Measurements from ENCODE around the gene NME8.

The NME8 gene

DNA sequence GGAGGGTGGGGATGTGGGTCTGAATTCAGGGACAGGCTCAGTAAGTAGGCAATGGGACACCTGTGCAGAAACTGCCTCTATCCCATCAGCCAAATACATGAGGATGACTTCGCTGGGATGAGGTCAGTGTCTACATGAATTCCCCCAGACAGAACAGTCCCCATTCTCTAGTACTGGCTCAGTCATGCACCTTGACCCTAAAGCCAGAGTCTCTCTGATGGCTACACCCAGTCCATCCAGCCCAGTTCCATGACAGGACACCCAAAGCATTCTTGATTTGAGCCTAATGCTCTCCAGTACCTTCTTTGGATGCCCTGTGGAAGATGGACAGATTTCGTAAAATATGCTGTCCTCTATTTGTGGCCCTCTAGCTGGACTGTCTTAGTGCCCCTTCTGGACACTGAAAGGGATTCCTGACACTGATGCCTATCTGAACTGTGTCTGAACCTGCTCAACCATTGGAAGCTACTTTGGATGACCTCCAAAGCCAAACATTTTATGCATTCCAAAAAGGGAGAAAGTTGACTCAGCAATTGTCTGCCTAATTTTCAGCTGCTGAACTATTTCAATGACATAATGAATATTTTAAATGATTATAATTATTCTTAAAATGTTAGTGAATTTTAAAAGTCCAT is 53.6 kb downstream of the NME8 start:
- no peak for DNase-seq

DNA sequence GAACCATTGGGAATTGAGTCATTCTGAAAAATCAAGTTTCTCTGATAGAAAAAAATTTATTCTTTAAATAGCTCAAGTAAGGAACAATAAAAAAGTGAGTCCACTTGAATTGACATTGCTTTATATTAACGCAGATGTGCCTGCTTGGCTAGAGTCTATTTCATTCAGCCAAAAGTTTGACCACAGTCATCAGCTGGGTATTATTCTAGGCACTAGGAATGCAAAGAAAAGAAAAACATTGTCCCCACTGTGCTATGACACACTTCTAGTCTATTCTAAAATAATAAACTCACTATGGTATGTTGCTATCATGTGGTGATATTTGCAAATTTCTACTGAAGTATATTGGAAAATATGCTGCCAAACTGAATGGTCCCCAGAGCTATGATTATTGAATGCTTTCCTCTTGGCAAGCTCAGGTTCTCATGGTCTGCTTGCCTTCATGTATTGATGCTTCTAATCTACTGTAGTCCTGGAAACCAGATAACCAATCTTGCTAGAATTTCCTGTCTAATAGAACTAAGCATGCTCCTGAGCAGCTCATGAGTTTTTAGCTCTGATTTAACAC is 59.9 kb downstream of the NME8 start:
- no peak for DNase-seq

DNA sequence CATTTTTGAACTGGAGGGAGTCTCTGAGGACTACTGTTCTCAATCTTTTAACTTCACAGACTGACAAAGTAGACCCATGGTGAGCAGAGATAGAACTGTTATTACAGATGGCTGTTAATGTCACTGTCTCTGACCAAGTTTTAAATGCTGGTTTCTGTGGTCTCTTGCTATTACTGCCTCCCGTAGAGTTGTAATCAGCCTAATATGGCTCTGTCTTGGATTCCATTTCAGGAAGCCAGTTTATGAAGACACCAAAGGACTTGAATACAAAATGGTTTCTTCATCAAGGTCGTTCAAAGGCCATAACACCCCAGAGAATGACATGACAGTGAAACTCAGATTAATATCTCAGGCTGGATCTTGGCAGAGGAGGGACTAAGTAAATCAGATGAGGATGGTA is 64.4 kb downstream of the NME8 start:
- DNase-seq: no peak

DNA sequence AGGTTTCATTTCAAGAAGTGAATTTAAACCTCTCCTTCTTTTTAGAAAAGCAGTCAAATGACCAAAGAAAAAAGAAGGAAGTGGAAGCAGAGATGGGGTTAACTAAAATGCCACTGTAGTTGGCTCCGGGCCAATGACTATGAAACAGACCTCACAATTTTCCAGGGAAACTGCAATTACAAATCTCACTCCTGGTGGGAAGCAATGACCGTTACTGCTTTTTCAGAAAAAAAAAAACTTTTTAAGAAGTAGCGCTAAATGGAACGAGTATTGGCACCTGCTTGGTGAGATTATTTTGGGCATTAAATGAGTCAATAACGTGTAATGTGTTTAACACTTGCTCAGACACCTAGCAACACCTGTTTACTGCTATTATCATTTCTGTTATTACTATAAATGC is 67.0 kb downstream of the NME8 start:
- DNase-seq: no peak

DNA sequence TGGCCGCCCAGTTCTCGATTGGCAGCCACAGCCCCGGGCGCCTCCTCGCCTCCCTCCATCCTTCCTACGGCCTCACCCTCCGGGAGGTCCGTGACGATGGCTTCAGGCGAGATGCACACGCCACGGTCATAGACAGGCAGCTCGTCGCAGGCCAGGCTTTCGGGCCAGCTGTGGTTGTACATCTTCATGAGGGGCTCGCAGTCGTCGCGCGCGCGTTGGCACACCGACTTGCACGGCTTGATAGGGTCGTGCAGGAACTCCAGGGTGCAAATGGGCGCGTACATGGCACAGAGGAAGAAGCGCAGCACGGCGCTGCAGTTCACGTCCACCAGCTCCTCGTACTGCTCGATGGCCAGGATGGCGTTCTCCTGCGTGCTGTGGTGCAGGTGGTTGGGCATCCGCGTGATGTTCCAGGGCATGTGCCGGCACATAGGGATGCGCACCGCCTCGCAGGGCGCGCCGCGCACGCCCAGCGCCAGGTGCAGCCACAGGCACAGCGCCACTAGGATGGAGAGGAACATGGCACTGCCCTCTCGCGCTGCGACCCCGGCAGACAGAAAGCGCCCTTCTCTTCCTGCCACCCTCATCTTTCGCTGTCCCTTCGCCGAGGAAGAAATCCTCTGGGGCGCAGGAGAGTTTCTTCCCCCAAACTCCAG is 67.7 kb downstream of the NME8 start:
- DNase-seq: no peak

DNA sequence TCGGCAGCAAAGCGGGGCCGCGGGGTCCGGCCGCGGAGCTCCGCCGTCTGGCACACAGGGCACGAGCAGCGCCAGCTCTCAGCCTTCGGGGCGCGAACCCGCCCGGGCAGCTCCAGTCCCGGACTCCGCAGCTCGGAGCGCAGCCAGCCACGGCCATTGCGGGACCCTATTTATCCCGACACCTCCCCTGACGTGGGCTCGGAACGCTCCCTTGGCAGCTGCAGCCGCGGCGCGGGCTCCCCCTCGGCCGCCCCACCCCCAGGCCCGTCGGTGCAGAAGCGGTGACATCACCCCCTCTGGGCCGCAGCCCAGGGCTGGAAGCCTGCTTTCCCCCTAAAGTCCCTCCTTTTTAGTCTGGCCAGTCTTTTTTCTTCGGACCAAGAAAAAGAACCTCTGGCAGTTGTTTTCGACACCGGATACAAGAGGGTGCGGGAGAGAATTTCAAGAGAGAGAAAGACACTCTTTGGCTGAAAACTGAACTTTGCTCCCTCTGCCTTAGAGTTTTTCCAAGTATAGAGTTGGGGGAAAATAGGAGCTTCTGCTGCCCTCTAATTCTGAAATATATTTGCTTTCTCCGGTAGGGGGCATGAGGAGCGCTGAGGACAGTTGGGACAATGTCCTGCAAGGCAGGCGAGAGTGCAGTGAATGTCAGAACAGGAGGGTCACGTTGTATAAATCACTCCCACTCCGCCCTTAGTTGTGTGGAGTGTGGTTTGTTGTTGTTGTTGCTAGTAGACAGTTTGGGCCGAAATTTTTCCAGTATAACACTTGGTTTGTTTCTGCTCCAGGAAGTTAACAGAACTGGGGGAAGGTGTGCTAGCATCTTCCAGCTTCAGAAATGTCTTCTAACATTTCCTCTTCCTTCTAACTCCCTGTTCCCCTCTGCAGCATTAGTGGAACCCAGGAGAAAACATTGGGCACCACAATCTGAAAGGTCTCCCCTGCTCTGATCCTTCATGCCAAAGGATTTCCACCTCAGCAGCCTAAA is 68.6 kb downstream of the NME8 start, which contains the start of gene SFRP4:
SFRP4 (minus strand) TSS at position 145 of the 988 bp plus-strand sequence. CDS start 280 bp downstream, outside the sequence.
- no peak for DNase-seq

DNA sequence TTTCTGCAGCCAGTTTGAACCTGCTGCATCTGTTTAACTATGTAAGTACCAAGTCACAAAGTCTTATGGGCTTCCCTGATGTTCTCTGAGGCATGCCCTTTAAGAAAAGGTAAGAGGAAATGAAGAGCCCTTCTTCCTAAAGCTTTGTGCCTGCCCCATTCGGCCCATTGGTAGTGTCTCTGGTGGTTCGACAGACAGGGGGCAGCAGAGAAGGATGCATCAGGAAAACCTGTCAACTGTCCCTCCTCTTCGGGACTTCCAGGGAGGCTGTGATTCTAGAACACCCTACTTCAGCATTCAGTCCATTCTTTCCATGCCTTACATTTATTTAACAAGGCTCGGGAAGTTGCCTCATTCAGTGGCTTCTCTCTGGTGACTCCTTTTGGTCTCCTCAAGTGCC is 70.1 kb downstream of the NME8 start:
- DNase-seq: no peak

DNA sequence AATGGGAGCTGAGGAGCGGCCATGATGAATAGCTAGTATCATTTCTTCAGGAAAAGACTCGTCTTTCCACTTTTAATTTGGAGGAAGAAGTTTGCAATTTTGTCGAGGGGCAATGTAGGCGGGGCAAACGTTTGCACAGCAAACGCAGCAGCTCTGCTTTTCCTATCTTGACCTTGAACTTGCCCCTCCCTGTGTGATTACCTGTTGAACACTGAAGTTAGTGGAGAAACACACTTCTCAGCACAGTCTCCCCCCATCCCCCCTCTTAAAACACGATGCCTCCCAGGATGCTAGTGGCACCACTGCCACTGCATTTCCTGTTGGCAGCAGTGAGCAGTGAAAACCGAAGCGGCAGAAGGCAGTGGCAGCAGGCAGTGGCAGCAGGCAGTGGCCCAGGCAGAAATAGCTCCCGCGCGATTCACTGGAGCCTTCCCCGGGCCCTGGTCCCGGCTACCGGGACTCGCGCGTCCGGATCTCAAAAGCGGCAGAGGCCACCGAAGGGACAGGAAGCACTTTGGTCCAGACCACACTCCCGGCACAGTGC is 72.0 kb downstream of the NME8 start, which contains the start of gene EPDR1:
EPDR1 (plus strand) TSS at position 336 of the 544 bp plus-strand sequence. CDS start 300 bp downstream, outside the sequence.
- DNase-seq: peak; percentile 46

DNA sequence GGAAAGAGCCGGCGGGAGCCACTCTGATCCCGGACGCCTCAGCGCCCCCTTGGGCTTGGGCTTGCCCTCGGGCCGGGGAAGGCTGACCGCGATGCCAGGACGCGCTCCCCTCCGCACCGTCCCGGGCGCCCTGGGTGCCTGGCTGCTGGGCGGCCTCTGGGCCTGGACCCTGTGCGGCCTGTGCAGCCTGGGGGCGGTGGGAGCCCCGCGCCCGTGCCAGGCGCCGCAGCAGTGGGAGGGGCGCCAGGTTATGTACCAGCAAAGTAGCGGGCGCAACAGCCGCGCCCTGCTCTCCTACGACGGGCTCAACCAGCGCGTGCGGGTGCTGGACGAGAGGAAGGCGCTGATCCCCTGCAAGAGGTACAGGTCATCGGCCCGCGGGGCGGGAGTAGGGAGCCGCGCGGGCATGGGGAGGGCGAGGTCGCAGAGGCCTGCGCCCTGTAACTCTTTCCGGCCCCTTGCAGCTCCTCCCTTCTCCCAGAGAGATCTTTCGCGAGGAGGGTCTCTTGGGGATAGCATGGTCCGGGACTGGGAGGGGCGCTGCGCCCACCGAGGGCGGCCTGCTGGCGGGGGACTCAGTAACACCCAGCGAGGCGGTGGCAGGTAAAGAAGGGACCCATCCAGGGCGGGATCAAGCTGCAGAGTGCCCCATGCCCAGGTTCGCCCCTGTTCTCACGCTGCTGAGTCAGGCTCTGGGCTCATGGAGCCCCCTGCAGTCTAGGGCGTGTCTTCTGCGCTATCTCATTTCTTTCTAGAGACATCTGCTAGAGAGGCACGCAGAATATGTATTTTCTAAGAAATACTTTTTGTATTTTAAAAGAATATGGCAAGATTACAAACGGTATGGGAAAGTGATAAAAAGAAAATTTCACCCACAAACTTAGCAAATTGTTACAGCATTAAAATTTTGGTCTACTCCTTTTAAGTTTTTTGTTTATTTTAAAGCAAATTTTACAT is 72.7 kb downstream of the NME8 start:
- DNase-seq: peak; percentile 38

DNA sequence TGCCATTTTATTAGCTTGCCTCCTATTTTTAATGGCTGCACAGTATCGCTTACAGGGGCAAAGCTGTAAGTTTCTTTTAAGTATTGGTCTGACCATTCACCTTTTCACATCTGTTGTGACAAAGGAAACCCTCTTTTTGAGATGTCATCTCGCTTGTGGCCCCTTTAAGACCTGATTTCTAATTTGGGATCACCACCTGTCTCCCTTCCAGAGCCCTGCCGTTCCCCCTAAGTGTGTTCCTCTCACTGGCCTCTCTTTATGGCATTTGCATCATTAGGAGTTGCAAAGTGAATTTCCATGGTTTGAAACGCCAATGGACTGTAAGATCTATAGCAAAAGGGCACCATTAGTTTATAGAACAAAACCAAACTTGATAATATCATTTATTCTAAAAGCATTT is 73.5 kb downstream of the NME8 start:
- no peak for DNase-seq

DNA sequence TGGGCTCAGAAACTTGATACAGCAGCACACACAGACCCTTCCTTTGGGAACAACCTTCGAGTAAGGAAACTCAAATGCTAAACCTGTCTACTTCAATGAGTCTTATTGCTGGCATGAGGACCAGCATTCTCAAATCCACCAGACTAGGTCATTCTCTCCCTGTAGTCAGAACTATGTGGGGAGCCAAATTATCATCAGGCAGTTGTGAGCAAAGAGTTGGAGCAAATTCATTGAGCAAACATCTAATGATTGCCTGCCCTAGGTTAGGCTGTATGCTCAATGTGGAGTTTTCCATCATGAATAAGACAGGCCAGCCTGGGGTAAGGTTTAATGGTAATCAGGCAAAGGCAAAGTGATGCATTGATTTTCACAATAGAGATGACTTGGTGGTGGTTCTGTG is 75.6 kb downstream of the NME8 start:
- DNase-seq: no peak

DNA sequence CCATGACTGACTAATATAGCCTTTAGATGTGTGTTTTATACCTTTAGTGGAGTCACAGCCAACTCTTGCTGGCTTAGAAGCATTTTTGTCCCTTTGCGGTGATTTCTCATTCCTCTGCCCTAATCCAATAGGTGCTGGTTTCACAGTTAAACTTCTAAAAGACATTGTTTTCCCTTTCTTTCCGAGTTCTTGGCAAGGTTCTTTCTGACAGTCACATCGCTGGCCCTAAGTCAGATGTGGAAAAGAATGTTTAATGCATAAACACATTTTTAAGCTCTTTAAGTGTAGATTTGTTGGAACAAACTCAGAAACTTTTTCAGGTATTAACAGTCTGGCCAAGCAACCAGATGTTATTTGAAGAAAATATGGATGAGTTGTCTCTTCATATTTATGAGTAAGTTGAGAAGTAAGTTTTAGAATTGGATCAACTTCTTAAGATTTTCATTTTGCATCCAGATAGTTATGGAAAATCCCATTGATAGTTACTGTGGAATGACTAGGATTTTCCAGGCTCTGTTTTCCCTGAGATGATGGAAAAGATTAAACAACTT is 76.2 kb downstream of the NME8 start:
- DNase-seq: no peak

DNA sequence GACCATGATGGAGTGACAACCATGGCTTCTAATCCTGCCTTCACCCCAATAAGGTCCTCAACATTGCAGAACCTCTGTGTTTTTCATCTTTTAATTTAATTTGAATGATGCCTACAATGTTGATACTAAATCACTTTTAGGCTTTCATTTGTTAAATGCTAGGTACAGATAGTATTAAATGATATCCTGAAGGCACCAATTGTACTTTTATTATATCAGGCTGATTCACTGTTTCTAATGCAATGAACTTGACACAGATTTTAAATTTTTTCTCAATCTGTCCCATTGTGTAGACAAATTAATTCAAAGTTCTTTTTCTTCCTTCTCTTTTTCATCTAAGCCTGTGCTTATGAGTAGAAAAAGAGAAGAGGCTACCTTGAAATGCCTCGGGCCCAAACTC is 77.2 kb downstream of the NME8 start:
- no peak for DNase-seq

DNA sequence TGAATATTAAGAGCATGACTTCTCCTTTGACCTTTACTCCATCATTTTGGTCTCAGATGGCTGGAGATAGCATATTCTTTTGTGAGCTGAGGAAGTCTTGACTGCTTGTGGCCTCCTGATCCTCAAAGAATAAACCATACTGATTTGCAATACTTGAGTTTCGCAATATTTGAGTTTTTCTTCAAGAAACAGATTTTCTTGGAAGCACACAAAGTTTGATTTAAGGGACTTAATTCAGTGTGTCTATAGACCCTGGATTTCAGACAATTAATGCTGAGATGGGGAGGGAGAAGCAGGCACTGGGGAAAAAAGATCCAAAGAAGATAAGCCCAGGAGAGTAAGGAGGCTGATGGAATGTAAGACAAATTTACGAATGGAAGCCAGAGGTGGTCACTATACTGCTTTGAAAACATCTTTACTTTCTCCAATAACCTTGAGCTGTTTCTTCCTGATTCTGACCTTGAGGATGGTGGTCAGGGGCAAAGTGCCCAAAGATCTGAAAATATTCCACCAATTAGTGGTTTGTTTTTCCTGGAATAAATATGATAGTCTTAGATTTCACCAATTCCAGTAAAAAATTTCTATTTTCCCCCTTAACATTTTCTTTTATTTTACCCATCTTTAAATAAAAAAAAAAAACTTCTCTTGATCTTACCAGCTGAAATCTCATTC is 79.5 kb downstream of the NME8 start:
- no peak for DNase-seq

DNA sequence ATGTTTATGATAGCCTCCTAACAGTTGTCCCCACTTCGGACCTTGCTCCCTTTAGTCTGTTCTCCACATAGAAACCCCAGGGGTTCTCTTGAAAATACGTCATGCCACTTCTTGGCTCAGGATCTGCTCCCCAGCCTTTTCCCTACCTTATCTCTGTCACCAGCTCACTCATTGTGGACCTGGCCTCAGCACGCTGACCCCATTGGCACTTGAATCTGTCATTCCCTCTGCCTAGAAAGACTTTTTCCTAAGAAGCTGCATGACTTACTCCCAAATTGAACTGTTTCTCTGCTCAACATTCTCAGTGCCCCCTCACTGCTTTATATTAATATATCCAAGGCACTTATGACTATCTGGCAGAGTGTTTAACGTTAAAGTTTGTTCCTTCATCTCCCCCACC is 80.5 kb downstream of the NME8 start:
- no peak for DNase-seq

DNA sequence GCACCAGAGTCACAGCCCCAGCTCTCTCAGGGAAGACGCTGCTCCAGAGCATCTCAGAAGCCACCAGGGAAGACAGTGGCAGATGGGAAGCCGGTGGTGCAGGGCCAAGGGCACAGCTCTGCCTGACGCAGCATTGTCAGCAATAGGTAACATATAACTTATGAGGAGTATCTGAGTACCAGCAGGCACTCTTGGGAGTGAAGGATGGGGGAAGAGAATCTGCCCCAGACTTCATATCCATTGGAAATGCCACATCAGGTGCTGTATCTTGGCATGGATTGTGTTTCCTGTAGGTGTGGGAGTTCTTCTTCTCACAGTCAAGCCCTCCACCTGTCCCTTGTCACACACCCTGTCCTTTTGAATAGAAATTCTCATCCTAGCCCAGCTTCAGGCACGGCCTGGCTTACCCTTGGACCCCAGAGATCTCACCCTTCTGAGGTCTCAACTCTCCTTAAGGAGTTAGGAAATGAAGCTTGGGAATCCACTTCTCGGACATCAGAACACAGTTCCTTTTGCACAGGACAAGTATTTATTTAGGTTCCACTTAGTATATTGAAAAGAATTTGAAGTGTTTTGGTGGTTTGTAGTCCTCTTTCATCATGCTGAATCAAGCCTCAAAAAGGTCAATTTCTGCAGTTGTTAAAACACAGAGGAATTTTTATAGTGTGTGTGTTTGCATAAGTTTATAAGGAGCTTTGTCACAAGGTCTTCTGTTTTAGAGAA is 82.0 kb downstream of the NME8 start:
- DNase-seq: no peak

DNA sequence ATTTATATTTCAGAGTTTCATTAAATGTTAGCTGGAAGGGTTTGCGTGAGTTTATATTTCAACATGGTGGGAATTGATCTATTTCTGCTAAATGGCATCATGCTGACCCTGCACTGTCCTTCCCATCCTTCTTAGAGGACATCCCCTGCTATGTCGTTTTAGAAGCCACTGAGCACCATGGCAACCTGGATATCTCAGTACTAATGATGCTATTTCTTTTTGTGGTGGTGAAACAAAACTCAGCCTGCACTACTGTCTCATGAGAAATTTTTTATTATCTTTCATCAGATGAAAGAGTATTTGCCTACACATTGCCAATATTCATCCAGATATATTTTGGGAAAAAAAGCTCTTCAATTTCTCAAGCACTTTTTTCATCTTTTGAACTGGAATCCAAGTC is 84.1 kb downstream of the NME8 start:
- no peak for DNase-seq

DNA sequence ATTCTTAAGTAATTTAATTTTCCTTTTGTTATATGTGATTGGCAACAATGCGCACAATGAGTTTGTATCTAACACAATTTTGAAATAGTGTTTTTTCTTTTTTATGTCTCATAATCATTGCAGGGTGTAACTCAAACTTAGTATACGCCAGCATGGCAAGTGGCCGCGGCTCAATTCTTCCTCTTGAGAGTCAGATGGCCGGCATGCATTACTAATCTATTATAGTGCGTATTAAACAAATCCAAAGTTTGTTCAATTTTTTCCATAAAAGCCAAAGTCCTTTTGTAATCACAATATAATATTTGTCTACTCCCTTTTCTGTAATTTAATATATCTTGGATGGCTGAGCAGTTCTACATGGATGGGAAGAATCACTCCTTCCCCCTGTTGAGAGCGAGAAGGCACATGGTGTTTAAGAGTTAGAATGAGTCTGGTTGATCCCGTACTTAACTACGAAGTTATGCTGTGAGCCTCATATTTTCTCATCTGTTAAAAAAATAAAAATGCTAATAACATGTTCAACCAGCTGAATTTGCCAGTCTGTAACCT is 84.7 kb downstream of the NME8 start:
- DNase-seq: no peak

DNA sequence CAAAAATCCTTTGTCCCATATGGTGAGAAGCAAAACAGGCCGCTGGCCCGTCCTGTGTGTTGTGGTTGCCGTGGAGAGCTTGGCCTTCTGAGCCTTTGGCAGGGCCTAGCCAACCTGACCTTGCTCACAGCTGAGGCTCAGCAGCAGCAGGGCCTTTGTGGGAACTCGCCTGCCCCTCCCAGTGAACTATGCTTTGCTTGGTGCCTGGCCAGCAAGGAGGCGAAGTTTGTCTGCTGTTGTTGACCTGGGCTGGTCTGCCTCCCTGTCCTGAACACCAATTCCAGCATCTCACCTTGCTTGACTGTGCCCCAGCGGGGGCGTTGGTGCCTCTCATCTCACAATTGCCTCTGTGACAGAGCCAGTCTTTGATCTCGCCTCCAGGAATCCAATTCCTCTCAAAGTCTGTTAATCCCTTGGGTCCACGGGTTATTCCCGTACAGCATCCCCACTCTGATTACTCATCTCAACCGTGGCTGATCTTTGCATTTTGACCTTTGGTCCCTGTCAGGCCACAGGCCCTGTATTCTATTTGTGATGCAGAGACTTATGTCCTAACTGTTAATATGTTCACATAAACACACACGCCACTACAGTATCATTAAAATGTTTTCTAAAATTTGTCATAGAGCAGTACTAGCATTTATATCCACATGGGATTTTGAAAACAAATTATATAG is 94.7 kb downstream of the NME8 start:
- DNase-seq: no peak

Data from NCI-H1048 (cell line).